HFF-Myc (cell line): Measurements from ENCODE around the gene CDKAL1.

Source experiments
- DNase-seq: peaks from one replicate; pipeline ENCODE4 v3.0.0-alpha.2; 2011; ENCODE audit warnings: low read depth; ENCODE audit errors: extremely low read depth
- H3K4me3 ChIP-seq: replicated peaks from 2 replicates; pipeline ENCODE4 v1.5.1; 2011; ENCODE audit warnings: low read depth, mild to moderate bottlenecking, control low read depth, low read length
- TF ChIP-seq, protein P1 (sequence below): IDR thresholded peaks from 2 replicates; pipeline ENCODE4 v1.5.1; 2012; ENCODE audit warnings: mild to moderate bottlenecking, low read depth, low read length, control low read depth; ENCODE audit errors: missing control alignments

CDKAL1 gene

DNA sequence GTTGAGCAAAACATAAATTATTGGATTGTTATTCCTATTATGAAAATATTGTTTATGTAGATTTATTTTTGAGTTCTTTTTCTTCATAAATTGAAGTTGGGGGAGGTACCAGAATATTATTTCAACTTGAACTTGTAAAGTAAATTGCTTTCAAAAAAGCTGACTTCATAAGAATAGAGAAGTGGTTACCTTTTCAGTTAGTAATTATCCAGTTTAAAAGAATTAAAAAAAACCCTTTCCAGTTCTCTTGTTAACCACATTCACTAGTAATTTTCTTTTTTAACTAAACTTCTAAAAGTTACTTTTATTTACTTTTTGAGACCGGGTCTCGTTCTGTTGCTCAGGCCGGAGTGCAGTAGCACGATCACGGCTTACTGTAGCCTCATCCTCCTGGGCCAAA is 124.3 kb downstream of the CDKAL1 start:
- H3K4me3 ChIP-seq = no peak overlapping the region
- TF ChIP-seq, protein P1, sequence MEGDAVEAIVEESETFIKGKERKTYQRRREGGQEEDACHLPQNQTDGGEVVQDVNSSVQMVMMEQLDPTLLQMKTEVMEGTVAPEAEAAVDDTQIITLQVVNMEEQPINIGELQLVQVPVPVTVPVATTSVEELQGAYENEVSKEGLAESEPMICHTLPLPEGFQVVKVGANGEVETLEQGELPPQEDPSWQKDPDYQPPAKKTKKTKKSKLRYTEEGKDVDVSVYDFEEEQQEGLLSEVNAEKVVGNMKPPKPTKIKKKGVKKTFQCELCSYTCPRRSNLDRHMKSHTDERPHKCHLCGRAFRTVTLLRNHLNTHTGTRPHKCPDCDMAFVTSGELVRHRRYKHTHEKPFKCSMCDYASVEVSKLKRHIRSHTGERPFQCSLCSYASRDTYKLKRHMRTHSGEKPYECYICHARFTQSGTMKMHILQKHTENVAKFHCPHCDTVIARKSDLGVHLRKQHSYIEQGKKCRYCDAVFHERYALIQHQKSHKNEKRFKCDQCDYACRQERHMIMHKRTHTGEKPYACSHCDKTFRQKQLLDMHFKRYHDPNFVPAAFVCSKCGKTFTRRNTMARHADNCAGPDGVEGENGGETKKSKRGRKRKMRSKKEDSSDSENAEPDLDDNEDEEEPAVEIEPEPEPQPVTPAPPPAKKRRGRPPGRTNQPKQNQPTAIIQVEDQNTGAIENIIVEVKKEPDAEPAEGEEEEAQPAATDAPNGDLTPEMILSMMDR = no peak
- no peak for DNase-seq

DNA sequence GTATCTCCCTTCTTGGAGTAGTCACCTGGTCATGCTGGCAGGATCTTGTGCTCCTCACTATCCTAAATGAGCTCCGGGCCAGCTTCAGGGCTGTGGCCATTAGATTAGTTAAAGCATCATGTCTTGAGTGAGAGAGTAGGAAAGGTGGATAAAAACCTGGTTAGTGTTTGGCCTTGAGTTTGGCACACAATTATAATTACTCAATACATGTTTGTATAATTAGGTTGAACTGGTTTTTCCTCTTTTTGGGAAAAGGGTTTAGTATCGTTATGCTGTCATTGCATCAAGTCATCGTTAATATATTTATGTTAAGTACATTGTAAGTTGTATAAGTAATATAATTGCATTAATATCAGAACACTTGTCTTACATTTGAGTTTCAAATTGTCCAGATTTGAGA is 126.3 kb downstream of the CDKAL1 start:
- TF ChIP-seq, protein P1 = no peak
- DNase-seq = no peak
- no peak overlapping the region for H3K4me3 ChIP-seq

DNA sequence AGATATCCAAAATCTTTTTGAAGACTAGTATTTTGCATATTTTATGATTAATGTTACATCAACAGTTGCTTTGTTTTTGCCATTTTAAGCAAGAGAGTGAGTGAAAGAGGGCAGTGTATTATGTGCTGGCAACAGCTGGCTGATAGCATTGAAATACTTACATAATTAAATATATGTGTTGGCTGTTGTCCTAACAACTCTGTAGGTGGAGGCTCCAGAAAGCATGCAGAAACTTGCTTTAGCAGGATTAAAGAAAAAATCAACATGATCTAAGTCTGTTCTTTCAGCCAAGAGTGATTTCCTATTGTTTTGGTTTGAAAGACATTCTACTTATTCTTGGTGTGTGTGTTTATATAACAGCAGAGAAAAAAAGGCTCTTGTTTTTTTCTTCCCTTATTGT is 127.5 kb downstream of the CDKAL1 start:
- TF ChIP-seq, protein P1 = no peak
- H3K4me3 ChIP-seq = no peak overlapping the region
- no peak for DNase-seq

DNA sequence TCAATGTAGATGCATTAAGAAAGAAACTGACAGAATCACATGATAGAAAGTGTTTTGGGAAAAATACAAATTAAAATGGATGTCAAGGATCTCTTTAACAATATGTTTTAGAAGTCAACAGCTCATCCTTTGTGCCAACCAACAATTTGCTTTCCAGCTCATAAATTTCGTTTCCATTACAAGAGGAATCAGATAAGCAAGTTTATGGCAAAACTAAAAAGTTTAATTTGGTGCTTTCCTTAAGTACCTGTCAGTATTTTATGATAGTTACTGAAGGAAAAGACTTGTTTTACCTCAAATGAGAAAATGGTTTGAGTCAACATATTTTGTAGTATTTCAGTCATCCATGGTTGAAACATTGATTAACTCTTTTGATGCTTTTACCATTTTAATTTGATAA is 130.0 kb downstream of the CDKAL1 start:
- TF ChIP-seq, protein P1 = no peak
- DNase-seq = no peak
- no peak overlapping the region for H3K4me3 ChIP-seq

DNA sequence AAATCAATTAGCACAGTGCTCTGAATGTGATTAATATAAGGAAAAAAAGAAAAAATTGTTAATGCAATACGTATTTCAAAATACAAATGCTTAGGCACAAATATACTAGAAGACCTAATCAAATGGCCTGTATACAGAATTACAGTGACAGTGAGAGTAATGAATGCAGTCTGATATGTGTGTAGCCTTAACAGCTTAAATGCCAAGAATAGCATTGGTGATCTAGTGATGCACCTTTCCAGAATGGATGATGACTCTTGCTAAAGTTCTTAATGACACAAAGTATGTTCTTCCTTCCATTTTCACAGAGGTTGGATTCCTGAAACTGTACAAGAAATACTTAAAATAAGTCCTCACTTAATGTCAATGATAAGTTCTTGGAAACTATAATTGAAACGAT is 131.0 kb downstream of the CDKAL1 start:
- DNase-seq = no peak
- no peak overlapping the region for H3K4me3 ChIP-seq
- TF ChIP-seq, protein P1 = no peak

DNA sequence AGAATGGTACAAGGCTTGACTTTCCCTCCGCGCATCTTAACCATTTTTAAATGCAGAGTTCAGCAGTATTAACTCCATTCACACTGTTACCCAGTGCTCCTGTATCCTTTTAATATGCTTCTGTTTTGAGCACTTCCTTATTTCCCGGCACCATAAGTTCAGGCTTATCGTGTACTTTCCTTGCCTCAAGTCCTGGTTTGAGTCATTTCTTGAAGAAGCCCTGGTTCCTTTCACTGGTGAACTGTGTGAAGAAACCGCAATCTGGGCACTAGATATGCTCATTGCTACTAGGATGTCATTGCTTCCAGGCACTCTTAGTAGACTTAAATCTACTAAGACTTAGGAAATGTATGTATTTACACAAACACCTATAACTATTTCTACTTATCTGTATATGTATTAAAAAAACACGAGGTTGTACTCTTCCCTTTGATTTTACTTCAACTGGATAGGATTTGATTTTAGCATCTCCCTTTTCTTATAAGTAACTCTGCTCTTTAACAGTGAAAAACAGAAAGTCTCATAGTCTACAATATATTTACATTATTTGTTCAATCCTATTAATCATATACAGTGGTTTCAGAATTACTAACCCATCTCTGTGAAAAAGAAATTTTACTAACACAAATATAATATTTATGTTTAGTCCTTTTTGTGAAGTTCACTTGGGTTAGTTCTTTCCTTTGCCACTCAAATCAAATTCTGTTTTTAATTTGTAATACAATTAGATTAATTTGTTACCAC is 135.5 kb downstream of the CDKAL1 start:
- TF ChIP-seq, protein P1 = no peak
- no peak overlapping the region for H3K4me3 ChIP-seq
- no peak for DNase-seq

DNA sequence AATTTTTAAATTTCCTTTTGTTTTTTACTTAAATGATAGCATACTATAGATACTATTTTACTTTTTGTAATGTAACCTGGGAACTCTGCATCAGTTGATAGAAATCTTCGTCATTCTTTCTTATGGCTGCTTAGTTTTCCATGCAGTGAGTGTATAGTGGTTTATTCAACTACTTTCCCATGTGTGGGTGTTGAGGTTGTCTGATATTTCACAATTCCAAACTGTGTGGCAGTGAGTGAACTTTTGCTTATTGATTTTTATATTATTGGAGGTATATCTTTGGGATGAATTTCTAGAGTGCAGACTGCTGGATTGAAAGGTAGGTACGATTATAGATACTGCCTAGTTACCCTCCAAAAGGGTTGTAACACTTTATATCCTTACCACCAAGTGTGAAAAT is 136.5 kb downstream of the CDKAL1 start:
- H3K4me3 ChIP-seq = no peak overlapping the region
- TF ChIP-seq, protein P1 = no peak
- no peak for DNase-seq
